GM19025 (cell line): ENCODE measurements around the gene LAPTM5.
A peak's percentile ranks its signal among the peaks of the same experiment; 100 is the strongest.

Experiments
- ATAC-seq: cut with Tn5 transposase; IDR thresholded peaks from one replicate; pipeline ENCODE4 v1.9.1; 2021; ENCODE audit warnings: mild to moderate bottlenecking, low read depth, moderate library complexity; ENCODE audit not compliant: unreplicated experiment

The LAPTM5 gene

DNA sequence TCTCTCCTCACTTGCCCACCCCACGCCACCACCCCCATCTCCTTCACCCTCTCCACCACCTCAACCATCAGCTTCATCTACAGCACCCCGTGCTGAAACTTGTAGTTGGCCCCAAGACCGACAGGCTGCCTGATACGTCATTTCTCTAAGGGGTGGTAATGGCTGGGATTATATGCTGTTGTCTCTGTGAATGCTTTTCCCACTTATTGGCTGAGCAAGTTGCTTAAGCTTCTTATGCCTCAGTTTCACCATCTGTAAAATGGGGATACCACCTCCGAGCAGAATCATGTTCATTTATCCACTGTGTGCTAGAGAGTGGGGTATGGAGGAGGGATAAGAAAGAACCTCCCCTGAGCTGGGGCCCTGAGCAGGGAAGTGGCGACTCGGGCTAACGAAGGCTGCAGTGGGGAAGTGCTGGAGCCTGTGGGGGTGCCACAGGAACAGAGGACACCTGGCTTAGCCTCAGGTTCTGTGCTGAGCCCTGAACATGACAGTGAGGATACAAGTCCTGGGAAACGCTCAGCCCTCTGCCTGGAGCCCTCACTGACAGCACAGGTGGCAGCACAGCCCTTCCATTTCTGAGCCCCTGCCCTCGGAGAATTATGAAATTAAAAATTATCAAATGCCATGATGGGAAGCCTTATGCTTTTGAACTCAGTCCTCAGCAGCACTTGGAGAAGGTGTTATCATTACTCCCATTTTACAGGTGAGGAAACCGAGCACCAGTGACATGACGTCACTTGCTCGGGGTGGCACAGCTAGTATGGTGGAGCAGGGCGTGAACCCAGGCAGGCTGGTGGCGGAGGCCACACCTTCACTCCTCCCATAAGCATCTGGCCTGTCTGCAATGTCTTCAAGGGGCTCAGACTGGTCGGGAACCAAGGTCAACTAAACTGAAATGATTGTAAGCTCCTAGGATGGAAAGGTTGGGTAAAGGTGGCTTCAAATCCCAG, 37.0 kb downstream of the LAPTM5 start:
- ATAC-seq, result no peak

DNA sequence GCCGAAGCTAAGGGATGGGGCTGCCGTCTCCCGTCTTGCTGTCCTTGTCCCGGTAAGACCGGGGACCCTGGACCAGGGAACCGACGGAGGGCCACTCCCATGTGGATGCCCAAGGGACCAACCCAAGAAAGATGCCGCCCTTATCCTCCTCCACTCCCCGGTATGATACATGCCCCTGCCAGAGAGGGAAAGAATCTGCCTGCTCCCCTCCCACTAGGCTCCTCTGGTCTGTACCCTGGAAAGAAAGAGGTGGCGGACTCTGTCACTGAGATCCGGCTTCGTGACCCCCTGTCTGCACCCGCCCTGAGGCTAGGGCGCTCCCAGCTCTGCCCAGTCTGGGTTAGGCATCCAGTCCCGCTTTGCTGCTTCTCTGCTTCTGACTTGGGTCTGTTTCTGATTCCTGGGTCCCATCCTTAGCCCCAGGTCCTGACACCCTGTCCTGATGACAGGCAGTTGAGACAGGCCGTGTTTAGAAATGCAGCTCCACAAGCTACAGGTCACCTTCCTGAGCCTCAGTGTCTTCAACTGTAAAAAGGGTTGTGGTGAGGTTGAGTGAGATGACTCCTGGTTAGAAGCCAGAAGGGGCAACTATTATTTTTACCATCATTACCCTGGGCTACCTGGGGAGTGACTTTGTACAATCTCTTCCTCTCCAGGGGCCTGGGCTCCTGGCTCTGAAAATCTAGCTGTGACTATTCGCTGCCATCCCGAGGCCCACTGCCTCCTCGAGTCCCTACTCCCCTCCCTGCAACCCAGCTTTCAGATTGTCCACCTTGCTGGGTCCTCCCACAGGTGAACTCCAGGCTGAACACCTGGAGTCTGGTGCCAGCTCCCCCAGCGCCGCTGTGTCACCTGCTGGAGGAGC, 37.9 kb downstream of the LAPTM5 start:
- no peak for ATAC-seq

GRCh38 chr1:30718636-30719405, 38.8 kb downstream of the LAPTM5 start:
- peak; percentile 45 for ATAC-seq

- ATAC-seq, result peak; percentile 82
These were observed 39.4 kb downstream of the LAPTM5 start for GRCh38 chr1:30718091-30718635.

GRCh38 chr1:30716646-30717045, 40.9 kb downstream of the LAPTM5 start:
- no peak for ATAC-seq

DNA sequence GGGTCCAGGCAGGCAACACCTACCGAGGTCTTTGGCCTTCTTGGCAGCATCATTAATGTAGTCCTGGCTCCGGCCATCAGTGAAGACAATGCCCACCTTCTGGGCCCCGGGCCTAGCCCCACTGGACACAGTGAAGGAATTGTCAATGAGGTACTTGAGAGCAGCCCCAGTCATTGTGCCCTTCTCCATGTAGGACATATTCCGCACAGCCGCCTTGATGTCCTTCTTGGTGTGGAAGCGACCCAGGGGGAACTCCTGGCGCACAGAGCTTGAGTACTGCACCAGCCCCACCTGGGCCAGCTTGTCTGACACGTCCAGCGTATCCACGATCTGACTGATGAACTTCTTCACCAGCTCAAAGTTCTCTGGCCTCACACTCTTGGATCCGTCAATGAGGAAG, 41.7 kb downstream of the LAPTM5 start:
- no peak for ATAC-seq

GRCh38 chr1:30715216-30715615, 42.4 kb downstream of the LAPTM5 start:
- ATAC-seq, result no peak

DNA sequence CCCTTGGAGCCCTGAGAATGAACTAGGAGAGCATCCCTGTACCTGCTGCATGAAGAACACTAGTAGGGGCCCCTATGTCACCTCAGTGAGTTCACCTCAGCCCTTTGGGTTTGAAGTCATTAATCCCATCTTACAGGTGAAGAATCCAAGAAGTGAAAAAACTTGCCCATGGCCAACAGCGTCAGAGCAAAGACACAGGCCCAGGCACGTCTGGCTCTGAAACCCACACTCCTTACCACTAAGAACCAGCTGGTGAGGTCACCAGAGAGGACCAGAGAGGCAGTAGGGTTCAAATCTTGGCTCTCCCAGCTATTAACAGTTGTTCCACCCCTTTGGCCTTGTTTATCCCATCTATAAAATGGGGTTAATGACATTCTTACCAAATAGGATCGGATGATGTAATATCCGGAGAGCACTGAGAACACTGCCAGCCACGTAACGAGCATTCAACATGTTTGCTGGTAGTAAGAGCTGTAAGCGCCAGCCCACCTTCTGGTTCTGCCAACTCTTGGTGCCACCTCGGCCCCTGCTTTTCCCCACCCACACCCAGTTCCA, 43.0 kb downstream of the LAPTM5 start:
- no peak for ATAC-seq

GRCh38 chr1:30714025-30714424, 43.5 kb downstream of the LAPTM5 start:
- no peak for ATAC-seq

DNA sequence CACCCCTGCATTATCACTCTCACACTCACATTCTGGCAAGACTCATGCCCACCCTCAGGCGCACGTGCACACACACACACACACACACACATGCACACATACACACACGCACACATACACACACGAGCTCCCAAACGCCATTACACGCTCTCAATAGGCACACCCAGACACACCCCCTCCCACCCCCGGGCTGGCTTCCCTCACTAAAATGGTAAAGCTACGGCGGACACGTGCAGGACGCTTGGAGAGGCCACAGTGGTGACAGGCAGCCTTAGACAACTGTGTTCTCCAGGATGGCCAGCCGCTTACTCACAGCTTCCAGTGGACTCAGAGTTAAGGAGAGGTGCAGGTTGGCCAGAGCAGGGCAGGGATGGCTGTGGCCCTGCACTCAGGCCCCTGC, 44.3 kb downstream of the LAPTM5 start:
- ATAC-seq, result no peak

DNA sequence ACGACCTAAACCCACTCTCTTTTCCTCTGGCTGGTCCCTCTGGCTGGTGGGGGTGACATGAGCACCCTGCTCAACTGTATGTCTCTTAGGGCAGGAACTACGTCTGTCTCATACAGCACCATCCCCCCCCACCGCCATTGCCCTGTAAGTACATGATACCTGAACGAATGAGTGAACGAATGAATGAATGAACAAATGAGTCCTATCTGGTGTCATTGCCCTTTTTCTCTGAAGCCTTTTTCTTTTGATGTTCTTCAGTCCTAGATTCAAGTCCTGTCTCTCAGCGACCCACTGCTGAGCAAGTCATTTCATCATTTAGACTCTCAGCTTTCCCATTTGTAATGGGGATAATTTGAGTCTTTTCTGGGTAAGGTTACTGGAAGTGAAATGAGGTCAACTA, 45.0 kb downstream of the LAPTM5 start:
- no peak for ATAC-seq

DNA sequence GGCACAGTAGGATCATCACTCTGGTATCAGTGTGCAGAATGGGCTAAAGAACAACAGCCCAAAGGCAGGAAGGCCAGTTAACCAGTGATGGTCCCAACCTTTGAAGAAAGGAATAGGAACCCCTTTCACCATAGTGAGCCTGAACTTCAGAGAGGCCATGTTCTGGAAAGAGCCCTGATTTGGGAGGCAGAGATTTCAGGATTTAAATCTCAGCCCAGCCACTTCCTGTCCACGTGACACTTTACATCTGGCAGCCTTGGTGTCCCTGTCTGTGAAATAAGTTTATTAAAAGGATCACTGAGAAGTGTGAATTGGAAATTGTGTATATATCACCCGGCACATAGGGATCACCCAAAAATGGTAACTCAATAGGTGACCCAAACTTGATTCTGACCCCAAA, 47.2 kb downstream of the LAPTM5 start:
- ATAC-seq, result no peak

GRCh38 chr1:30708361-30708728, 49.2 kb downstream of the LAPTM5 start:
- no peak for ATAC-seq

- no peak for ATAC-seq
These were observed 49.9 kb downstream of the LAPTM5 start for GRCh38 chr1:30707412-30708360.

DNA sequence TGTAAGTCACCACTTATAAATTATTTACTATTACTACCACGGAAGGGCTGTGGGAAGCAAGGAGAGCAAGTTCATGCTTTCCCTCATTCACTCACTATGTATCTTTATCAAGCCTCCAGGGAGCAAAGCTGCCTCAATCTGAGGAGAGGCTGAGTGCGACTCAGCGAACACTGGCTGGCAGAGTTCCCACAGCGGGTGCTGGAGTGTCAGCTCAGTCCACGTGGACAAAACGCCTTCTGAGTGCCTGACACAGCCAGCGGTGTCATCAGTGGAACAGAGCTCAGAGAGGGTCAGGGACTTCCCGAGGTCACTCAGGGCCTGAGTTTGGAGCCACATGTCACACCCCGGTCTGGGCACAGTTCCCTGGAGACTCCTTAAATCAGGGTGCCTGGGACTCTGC, 51.0 kb downstream of the LAPTM5 start:
- ATAC-seq, result no peak

GRCh38 chr1:30705698-30706097, 51.9 kb downstream of the LAPTM5 start:
- ATAC-seq, result no peak

DNA sequence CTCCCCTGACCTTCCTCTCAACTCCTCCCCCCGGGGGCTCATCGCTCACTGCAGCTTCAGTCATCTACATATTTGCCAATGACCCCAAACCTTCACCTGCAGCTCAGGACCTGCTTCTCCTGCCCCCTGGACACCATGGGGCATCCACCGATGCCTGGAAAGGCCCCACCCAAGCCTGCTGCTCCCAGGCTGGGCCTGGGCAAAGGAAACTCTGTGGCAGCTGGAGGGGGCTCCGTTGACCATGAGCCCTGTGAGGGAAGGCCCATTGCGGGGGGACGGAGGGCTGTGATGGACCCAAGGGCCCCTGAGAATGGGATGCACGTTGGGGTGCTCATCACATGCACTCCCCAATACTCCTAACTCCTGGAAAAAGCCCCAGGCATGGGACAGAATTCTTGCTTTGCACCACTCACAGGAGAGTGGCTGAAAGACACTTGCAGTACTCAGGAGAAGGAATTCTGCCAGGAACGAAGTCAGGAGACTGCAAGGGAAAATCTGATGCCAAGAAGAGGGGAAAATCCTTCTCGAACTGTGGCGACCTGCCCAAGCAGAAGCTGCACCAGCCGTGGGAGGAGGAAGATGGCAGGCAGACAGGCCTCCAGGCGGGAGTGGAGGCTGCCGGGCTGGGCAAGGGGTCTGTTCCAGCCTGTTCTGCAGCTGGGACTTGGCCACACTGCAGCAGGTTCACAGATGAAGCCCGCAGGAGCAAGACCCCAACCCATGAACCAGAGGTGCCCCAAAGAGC, 52.6 kb downstream of the LAPTM5 start:
- ATAC-seq, result no peak

DNA sequence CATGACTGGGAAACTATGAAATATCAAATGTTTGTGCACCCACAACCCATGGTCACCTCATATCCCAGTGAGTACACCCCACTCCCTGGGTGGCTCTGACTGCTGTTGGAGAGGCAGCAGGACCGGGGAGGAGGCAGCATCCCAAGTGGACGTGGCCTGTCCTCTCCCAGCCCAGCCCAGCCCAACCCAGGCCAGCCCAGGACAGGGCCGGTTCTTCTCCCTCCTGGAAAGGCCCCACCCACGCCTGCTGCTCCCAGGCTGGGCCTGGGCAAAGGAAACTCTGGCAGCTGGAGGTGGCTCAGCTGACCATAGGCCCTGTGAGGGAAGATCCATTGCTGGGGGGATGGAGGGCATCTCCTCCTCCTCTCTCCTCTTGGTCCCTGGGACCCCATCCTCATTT, 53.3 kb downstream of the LAPTM5 start:
- ATAC-seq, result no peak
